ENCODE measurements around the gene GTPBP10.
"Not testable (repeated sequence)": the region's sequence is repeated elsewhere in the genome, so short reads cannot be mapped to it uniquely, and the experiment has no call there.

Gene GTPBP10, protein sequence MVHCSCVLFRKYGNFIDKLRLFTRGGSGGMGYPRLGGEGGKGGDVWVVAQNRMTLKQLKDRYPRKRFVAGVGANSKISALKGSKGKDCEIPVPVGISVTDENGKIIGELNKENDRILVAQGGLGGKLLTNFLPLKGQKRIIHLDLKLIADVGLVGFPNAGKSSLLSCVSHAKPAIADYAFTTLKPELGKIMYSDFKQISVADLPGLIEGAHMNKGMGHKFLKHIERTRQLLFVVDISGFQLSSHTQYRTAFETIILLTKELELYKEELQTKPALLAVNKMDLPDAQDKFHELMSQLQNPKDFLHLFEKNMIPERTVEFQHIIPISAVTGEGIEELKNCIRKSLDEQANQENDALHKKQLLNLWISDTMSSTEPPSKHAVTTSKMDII

DNA sequence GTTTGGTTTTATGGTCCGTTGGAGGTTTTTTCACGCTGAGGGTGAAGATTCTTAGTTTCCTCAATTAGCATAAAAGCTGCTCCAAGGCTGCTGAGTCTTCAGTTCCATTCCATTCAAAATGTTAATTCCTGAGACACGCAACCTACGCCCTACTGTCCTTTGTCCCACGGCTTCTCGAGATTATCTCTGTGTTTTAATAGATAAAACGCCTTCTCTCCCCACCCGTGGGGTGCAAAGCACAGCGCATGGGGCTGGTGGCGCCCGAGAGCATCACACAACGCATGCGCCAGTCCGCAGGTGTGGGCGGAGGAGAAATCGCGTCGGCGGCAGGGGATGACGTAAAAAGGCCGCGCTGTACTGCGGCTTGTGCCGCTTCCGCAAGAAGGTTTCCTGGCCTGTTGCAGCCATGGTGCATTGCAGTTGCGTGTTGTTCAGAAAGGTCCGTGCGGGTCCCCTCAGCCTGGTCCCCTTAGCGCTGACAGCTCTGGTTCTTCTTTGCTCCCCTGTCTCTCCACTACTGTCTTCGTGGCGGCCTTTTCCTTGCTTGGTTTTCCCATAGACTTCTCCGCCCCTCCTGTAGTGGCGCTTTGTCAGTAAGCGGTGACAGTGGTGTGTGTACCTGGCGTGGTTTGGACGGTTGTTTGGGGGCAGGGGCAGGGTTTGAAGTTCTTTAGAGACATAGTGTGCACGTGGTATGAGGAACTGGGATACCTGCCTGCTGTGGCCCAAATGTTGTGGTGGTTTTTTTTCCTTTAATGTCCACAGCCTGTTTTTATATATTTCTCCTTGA is at the start of gene GTPBP10:
TSS of gene GTPBP10 (plus strand) at position 381 of the 790 bp plus-strand sequence. CDS start at position 407, 26 bp downstream.
- peak; percentile 87 for DNase-seq

DNA sequence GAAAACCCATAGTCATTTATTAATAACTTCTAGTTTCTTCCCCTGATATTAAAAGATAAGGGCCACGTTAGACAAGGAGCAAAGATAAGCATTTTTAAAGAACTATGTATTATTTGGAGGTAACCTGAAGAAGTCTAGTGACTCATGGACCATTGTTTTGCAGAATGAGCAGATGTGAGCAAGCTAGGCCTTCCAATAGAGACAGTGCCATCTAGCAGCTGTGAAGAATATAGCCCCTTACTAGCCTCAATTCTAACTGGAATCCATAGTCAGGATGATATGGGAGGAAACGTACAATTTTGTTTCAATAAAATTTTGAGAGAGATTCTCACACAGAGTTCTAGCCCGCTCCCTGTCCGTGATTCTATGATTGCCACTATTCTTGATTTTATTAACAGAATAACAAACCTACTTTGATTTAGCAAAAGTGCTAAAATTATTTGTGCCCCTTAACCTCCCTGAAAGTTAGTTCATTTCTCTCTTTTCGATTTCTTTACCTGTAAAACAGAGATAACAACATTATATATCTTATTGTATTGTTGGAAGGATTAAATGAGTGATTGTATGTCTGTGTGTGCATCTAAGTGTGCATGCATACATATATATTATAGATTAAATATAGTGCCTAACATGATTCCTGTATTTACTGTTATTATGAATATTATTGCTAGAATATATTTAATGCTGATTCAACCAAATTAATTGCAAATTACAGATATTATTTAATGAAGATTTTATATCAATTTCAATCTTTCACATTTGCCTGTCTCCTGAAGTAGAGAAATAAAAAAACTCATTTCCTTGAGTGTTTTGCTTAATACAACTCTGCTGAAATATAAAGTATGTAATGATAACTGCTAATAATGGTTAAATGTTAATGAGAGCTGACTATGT is 48.1 kb upstream of the GTPBP10 start:
- DNase-seq, result no peak

- no peak for DNase-seq
These were observed 43.3 kb upstream of the GTPBP10 start for GRCh38 chr7:90303241-90303640.

DNA sequence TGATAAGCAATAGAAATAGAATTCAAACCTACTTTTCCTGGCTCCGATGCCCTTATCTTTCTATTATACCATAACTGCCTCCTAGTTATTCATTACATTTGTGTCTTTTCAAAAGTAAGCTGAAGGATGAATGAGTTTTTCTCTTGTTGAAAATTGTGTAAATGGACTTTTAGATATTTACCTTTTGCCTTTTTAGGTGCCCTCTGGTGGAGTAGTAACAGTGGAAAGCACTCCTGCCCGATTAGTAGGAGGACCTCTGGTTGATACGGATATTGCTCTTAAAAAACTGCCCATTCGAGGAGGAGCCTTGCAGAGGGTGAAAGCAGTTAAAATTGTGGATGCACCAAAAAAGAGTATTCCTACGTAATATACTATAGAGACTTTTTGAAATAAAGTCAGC is 36.6 kb upstream of the GTPBP10 start:
- DNase-seq, result no peak

DNA sequence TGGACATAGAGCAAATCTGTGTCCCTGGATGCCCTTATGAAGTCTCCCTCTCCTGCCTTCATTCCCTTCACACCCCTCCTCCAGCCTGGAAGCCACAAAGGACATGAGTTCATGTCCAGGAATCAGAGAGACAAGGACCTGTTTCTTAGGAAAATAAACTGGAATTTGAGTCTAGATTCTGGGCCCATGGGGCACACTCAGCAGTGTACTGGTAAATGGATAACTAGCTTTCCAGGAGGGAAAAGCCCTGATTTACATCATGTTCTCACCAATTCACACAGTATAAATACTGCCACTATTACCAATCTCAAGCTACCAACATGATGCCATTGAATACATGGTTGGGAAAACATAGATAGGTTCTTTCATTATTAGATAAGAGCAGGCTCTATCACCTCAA is 35.3 kb upstream of the GTPBP10 start:
- no peak for DNase-seq

DNA sequence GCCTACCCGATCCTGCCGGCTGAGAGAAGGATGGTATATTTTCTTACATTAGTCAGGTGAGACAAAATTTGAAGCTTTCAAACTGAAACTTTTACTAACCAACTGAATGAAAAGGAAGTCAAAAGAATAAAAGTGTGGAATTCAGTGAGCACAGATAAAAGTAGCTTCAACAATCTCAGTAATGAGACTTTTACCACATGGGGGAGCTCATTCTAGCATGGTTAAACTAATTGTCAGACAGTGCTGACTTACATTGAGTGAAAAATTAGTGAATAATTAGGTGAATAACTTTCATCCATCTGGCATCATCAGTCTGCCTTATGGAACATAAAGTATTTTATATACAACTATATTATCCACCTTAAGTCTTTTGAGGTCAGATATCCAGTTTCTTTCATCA is 33.8 kb upstream of the GTPBP10 start:
- DNase-seq, result no peak

GRCh38 chr7:90313907-90314306 is 32.6 kb upstream of the GTPBP10 start:
- DNase-seq, result no peak

DNA sequence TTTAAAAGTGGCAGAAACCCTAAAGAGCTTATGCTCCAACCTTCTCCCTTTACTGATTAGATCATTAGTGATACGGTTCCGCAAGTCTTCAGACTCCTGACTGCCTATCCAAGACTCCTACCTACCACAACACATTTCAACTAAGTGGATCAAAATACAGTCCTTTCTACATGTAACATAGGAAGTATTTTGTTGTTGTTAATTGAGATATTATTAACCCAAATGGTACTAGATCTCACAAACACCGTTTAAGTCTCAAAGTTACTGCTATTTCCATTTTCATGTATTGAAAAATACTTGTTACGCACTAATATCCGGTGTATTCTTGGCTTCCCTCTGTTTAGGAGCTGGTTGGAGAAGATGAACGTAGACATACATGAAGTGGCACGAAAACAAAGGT is 26.5 kb upstream of the GTPBP10 start:
- DNase-seq, result no peak

DNA sequence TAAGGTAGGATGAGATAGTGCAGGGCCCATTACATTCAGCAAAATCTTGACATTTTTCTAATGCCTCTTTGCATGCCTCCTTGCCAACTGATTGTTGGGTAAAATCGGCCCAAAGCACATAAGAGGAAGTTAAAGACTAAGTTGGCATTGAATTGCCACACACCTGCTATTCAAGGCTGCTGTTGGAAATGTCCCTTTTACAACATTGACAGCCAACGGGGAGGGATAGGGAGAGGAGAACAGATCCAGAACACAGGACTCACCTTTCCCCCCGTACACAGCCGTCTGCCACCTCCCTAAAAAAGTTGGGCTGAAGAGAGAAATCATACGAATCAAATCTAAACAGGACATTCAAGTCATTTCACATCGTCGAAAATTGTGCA is 26.1 kb upstream of the GTPBP10 start:
- no peak for DNase-seq

GRCh38 chr7:90320801-90321494 is 25.6 kb upstream of the GTPBP10 start, which contains the start of gene FAM237B:
FAM237B (minus strand) TSS chr7:90321304; CDS start chr7:90319748, 1,556 bp downstream.
- no peak for DNase-seq

DNA sequence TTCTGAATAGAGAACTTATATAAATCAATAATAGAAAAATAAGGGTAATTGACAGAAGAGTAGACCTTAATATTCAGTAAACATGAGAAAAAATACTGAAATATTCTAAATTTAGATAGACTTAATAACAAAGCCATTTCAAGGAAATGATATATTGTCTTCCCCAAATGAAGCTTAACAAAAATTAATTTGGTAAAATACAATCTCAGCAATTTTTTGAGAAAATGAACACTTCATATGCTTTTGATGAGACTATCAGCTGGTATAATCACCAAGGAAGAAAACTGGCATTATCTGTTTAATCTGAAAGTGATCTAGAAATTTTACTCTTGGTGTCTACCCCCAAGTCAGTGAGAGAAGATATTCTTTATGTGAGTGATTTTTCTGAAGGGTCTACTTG is 23.7 kb upstream of the GTPBP10 start:
- DNase-seq, result no peak

- no peak for DNase-seq
These were observed 20.0 kb upstream of the GTPBP10 start for GRCh38 chr7:90326500-90326899.

- no peak for DNase-seq
These were observed 12.2 kb upstream of the GTPBP10 start for GRCh38 chr7:90334193-90334843.

GRCh38 chr7:90334926-90335325 is 11.6 kb upstream of the GTPBP10 start:
- DNase-seq, result not testable (repeated sequence)

DNA sequence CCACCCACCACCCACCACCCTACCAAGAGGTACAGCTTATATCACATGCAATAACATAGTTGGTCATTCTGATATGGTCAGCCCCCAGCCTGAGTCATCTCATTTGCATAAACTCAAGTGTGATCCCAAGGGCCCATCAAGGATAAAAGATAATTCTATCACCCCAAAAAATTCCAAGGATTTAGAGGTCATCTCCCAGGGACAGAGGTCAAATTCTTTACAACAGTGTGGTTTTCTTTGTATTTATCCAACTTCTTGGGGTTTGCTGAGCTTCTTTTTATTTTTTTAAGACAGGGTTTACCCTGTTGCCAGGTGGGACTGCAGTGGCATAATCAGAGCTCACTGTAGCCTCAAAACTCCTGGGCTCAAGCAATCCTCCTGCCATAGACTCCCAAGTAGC is 9.4 kb upstream of the GTPBP10 start:
- DNase-seq, result no peak

DNA sequence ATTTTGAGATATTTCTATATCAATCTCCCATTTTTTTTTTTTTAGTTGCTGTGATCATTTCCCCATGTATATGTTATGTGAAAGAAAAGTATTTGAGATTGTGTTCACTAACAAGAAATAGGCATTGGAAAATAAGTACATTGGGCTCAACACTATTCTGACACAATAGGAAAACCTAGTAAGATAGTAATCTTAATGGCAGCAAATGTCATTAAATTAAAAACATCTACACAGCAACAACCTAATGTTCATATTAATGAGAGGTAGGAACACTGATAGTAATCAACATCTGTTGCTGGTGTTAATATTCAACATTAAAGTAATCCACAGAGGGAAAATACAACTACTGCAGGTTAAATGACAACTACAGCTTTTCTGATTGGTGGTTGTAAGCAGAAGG is 1.5 kb upstream of the GTPBP10 start:
- DNase-seq, result no peak

DNA sequence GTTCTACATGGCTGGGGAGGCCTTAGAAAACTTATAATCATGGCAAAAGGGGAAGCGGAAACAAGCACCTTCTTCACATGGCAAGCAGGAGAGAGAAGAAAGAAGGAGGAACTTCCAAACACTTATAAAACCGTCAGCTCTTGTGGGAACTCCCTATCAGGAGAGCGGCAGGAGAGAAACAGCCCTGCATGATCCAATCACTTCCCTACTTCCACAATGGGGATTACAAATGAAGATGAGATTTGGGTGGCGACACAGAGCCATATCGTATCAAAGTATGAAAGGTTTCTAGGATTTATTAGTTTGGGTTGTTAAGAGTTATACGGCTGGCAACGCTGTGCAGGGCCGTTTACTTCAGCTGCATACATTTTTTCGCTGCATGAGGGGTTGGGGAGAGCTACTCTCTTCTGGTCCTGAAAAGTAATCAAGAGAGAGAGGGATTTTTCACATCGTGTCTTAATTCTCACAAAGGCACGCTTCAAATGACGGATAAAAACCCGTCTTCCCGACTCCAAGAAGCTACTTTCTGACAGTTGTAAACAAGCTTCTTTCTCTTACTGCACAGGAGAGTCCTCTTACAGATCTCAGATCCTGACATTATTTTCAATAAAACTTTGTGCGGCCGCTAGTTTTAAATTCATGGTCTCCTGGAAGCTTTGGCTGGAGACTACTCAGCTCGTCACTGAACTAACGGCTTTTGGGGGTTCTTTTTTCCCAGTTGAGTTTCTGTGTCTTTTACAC is 751 bp upstream of the GTPBP10 start:
- DNase-seq, result no peak

- DNase-seq, result no peak
These were observed 1.2 kb downstream of the GTPBP10 start for GRCh38 chr7:90347759-90348158.

GRCh38 chr7:90349305-90349704 is 2.8 kb downstream of the GTPBP10 start:
- no peak for DNase-seq

GRCh38 chr7:90350032-90350431 is 3.5 kb downstream of the GTPBP10 start:
- DNase-seq, result not testable (repeated sequence)

DNA sequence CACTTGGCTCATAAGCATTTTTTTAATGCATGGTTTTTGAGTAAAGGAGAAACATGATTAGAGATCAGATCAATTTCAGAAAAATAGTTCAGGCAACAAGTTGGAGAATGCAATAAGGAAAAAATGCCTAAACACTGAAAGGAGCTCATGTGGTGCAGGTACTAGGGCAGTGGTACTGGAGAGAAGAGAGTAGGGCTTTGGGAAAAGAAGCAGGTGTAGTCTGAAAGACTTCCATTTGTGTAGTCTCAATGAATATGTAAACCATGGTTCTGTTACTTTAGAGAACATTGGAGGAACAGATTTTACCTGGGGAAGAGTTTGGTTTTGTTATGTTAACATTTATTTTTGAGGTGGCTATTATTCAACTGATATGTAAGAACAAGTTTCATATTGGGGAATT is 5.5 kb downstream of the GTPBP10 start:
- no peak for DNase-seq

Data from NCI-H446 treated with DMSO at 0.1 percent for 48 hours (cell line).